ENCODE measurements around the gene IKZF3. TPM values are rescaled to one million over a fixed set of nuclear protein-coding genes. Genes with fewer than 3 reads are reported as not detected.

Gene IKZF3
- total and polyA plus RNA-seq, 4 donors = 0.03 to 2.8 (median 1.2) TPM

DNA sequence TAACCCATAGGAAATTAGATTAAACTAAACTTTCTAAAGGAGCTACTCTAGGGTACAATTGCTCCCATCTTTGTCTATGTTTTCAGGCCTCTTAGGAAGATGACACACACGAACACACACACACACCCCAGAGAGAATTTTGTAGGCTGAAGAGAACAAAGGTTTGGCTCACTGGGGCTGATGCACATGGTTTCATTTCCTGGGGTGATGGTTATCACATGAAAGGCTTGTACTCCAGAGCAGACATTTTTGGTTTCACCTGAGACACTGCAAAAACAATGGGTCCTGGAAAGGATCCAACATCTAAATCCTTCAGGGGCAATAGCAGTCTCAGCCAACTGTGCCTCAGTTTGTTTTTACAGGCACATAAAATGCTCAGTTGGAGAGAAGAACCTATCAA is 63.6 kb downstream of the IKZF3 start:
- H3K4me3 ChIP-seq (ENCODE audit: low read length in 2 of 2) = no peak overlapping the region
- no peaks in the 10 kb centered on the region for H3K27me3 ChIP-seq (ENCODE audit: control insufficient read depth in 1 of 2, insufficient read depth in 2 of 2, low read length in 1 of 2)
- WGBS, 2 donors = 60 to 64% methylated on average over 1 of the region's 1 CpG
- DNase-seq (no peak), ATAC-seq (ENCODE audit: low FRiP score) (no peak)
- no peaks in the 10 kb centered on the region for H3K36me3 ChIP-seq (ENCODE audit: control insufficient read depth in 1 of 2, insufficient read depth in 2 of 2, low read length in 1 of 2)
- intact Hi-C loops (cut with DNase I) = no loop called here
- no peaks in the 10 kb centered on the region for H3K9me3 ChIP-seq (ENCODE audit: control insufficient read depth, low read length)
- no peaks in the 10 kb centered on the region for H3K4me1 ChIP-seq (ENCODE audit: control insufficient read depth in 1 of 2, insufficient read depth in 2 of 2, low read length in 2 of 2)
- H3K27ac ChIP-seq (ENCODE audit: low read depth in 1 of 2, low read length in 2 of 2) = no peak overlapping the region

DNA sequence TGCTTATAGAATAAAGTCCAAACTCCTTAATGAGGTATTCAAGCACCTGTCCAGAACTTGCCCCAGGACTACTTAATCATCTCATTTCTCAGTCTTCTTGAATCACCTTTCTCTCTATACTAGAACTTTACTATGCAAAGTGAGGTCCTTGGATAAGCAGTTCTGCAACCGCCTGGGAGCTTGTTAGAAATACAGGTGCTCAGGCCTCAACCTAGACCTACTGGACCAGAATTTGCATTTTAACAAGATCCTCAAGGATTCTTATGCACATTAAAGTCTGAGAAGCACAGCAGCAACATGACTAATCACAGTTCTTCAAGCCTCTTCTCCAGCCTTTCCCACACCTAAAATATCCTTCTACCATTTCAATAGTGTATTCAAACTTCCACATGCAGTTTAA is 64.7 kb downstream of the IKZF3 start:
- Histone ChIP-seq H3K9me3 (ENCODE audit: control insufficient read depth, low read length) (no peaks in the 10 kb centered on the region), H3K4me1 (ENCODE audit: control insufficient read depth in 1 of 2, insufficient read depth in 2 of 2, low read length in 2 of 2) (no peaks in the 10 kb centered on the region), H3K27ac (ENCODE audit: low read depth in 1 of 2, low read length in 2 of 2) (no peak overlapping the region), H3K27me3 (ENCODE audit: control insufficient read depth in 1 of 2, insufficient read depth in 2 of 2, low read length in 1 of 2) (no peaks in the 10 kb centered on the region), H3K4me3 (ENCODE audit: low read length in 2 of 2) (no peak overlapping the region), H3K36me3 (ENCODE audit: control insufficient read depth in 1 of 2, insufficient read depth in 2 of 2, low read length in 1 of 2) (no peaks in the 10 kb centered on the region)
- intact Hi-C loops (cut with DNase I) = no loop called here
- 80 to 83% methylated on average over 1 of the region's 1 CpG for WGBS, 2 donors
- ATAC-seq (ENCODE audit: low FRiP score) = no peak
- DNase-seq = no peak

DNA sequence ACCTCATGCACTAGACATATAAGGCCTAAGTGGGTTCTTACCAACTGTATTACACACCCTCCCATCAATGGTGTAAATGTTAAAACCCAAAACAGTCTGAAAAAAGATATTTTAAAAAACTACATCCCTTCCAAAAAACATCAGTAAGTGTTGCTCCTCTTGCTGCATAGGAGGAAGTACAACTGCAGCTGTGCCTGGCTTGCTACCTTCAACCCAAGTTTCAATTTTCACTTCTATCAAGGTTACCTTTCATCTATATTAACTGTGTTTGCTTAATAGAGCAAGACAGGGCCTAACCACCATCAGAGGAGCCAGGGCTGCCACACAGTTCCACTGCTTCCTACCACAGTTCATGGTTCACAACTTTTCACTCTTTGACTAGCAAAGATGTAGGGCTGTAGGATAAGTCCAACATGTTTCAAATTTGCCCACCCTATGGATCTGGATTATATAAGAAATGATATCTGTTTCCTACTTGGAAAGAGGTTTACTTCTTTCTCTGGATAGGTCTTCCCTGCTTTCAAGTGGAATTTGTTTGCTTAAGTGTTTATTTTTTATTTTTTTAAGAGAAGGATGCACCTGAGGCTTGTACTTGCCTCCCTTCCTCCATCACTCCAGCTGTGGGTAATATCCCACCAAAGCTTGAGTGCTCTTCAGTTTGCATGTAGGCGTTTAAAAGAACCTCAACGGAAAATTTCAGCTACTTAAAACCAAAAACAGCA is 69.7 kb downstream of the IKZF3 start:
- Histone ChIP-seq H3K27ac (ENCODE audit: low read depth in 1 of 2, low read length in 2 of 2) (no peak overlapping the region), H3K9me3 (ENCODE audit: control insufficient read depth, low read length) (no peaks in the 10 kb centered on the region), H3K4me1 (ENCODE audit: control insufficient read depth in 1 of 2, insufficient read depth in 2 of 2, low read length in 2 of 2) (no peaks in the 10 kb centered on the region), H3K27me3 (ENCODE audit: control insufficient read depth in 1 of 2, insufficient read depth in 2 of 2, low read length in 1 of 2) (no peaks in the 10 kb centered on the region), H3K36me3 (ENCODE audit: control insufficient read depth in 1 of 2, insufficient read depth in 2 of 2, low read length in 1 of 2) (no peaks in the 10 kb centered on the region), H3K4me3 (ENCODE audit: low read length in 2 of 2) (no peak overlapping the region)
- ATAC-seq (ENCODE audit: low FRiP score) = no peak
- no peak for DNase-seq
- WGBS, 2 donors = 89 to 91% methylated on average over 2 of the region's 2 CpGs
- intact Hi-C loops (cut with DNase I) = no loop called here

DNA sequence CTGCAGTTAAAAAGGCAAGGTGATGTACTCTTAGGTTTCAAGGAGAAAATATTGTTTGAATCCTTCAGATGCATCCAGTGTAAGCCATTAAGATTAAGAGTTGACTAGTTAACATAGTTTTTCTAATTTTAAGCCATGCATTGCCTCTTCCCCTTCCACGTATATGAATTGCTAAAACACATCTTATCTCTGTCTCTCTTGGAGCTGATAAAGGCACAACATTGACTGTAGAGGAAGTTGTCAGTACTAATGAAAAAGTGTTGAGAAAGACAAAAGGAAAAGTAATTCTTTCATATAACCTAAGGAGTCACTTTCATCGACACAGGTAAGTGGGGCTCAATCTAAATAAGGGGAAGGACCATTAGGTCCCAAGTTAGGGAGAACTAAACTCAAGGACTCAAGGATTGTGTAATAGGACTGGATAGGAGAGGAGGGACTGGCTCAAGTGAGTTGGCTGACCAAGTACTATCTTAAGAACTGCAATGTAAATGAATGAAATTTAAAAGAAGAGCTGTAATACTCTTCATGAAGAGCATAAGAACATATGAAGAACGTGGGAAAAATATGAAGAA is 70.7 kb downstream of the IKZF3 start:
- no peaks in the 10 kb centered on the region for H3K36me3 ChIP-seq (ENCODE audit: control insufficient read depth in 1 of 2, insufficient read depth in 2 of 2, low read length in 1 of 2)
- no peaks in the 10 kb centered on the region for H3K9me3 ChIP-seq (ENCODE audit: control insufficient read depth, low read length)
- no peaks in the 10 kb centered on the region for H3K27me3 ChIP-seq (ENCODE audit: control insufficient read depth in 1 of 2, insufficient read depth in 2 of 2, low read length in 1 of 2)
- intact Hi-C loops (cut with DNase I) = no loop called here
- no peak for ATAC-seq (ENCODE audit: low FRiP score)
- WGBS, 2 donors = 62 to 65% methylated on average over 3 of the region's 3 CpGs
- H3K4me3 ChIP-seq (ENCODE audit: low read length in 2 of 2) = no peak overlapping the region
- no peak overlapping the region for H3K27ac ChIP-seq (ENCODE audit: low read depth in 1 of 2, low read length in 2 of 2)
- no peak for DNase-seq
- H3K4me1 ChIP-seq (ENCODE audit: control insufficient read depth in 1 of 2, insufficient read depth in 2 of 2, low read length in 2 of 2) = no peaks in the 10 kb centered on the region

DNA sequence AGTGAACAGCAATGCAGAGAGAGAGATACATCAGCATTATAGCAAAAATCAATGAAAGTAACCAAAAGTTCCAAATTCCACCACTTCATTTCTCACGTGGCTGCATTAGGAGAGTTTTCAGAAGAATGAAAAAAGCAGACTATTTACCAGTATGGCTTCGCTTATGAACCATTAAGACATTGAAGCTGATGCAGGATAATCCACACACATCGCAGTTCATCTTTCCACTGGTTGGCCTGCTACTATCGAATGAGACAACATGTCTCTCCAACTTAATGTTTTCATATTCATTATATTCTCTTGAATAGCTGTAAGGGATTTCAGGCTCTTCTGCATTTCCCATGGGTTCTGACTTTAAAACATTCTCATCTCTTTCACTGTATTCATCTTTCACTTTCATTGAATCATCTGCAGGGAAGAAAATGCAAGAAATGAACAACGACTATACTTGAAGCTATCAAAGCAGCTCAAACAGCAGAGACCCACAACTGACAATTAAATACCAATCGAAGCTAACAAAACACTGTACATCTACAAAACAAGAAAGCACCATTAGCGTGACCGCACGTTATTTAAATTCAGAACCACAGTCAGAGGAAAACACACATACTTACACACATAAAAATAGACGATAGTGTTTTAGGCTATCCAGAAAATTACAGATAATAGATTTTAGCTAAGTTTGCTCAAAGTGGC is 71.4 kb downstream of the IKZF3 start:
- WGBS, 2 donors = 81 to 84% methylated on average over 10 of the region's 10 CpGs
- Histone ChIP-seq H3K36me3 (ENCODE audit: control insufficient read depth in 1 of 2, insufficient read depth in 2 of 2, low read length in 1 of 2) (no peaks in the 10 kb centered on the region), H3K4me3 (ENCODE audit: low read length in 2 of 2) (no peak overlapping the region), H3K9me3 (ENCODE audit: control insufficient read depth, low read length) (no peaks in the 10 kb centered on the region), H3K27me3 (ENCODE audit: control insufficient read depth in 1 of 2, insufficient read depth in 2 of 2, low read length in 1 of 2) (no peaks in the 10 kb centered on the region), H3K4me1 (ENCODE audit: control insufficient read depth in 1 of 2, insufficient read depth in 2 of 2, low read length in 2 of 2) (no peaks in the 10 kb centered on the region), H3K27ac (ENCODE audit: low read depth in 1 of 2, low read length in 2 of 2) (no peak overlapping the region)
- ATAC-seq (ENCODE audit: low FRiP score) (no peak), DNase-seq (no peak)
- intact Hi-C loops (cut with DNase I) = no loop called here

DNA sequence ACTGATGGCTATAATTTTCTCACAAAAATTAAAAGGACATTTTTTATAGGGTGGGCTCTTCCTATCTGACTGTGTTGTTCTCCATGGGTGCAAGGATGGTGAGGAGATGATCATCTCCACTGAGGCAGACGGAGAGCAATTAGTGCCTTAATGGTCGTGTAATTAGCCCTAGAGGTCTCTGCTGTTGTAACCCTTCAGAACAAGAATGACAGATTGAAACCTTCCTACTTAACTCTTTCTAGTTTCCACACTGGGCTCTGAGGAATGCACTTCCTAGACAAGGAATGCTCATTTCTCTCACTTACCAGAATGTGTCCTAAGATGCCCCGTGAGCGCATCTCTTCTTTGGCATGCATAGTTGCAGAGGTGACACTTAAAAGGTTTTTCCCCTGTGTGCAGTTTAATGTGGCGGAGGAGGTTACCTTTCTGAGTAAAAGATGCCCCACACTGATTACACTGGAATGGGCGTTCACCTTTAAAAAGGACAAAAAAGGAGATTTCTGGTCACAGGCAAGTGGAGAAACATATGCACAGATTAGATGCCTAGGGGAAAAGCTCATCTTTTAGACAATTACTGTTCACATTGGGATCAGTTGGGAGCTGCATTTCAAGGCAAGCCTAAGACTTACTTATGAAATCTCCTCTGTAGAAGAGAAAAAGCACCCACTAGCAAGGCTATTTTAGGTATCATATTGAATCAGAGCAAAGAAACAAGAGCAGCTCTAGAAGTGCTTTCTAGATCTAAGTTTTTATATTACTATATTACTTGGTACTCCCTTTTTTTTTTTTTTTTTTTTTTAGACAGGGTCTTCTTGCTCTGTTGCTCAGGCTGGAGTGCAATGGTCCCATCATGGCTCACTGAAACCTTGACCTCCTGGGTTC is 72.8 kb downstream of the IKZF3 start:
- Histone ChIP-seq H3K27me3 (ENCODE audit: control insufficient read depth in 1 of 2, insufficient read depth in 2 of 2, low read length in 1 of 2) (no peaks in the 10 kb centered on the region), H3K4me1 (ENCODE audit: control insufficient read depth in 1 of 2, insufficient read depth in 2 of 2, low read length in 2 of 2) (no peaks in the 10 kb centered on the region), H3K4me3 (ENCODE audit: low read length in 2 of 2) (no peak overlapping the region), H3K27ac (ENCODE audit: low read depth in 1 of 2, low read length in 2 of 2) (no peak overlapping the region), H3K36me3 (ENCODE audit: control insufficient read depth in 1 of 2, insufficient read depth in 2 of 2, low read length in 1 of 2) (no peaks in the 10 kb centered on the region), H3K9me3 (ENCODE audit: control insufficient read depth, low read length) (no peaks in the 10 kb centered on the region)
- ATAC-seq (ENCODE audit: low FRiP score) (no peak), DNase-seq (no peak)
- intact Hi-C loops (cut with DNase I) = no loop called here
- WGBS, 2 donors = 60 to 63% methylated on average over 6 of the region's 6 CpGs

DNA sequence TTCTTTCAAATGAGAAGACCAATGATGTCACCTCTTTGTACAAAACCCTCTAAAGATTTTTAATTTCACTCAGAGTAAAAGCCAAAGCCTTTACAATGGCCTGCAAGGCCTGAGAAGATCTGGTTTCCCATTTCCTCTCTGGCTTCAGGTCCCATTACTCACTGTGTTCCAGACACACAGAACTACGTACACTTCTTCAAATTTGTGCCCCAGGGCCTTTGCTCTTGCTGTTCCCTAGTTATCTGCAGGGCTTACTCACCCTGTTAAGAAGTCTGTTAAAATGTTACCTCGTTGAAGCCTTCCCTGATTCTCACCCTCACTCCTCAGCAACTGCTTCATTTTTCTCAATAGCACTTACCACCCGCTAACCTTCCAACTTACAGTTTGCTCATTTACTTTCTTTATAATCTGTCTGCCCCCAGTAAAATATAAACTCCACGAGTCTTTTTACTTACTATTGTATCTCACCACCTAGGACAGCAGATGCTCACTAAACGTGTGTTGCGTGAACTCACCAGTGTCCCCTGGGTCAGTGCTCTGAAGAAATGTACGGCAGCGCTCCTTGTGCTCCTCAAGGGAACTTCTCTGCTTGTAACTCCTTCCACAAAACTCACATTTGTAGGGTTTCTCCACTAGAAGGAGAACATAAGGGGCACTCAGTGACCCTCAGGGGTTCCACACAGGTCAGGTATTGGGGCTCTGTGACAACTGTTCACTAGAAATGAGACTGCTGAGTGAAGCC is 76.2 kb downstream of the IKZF3 start:
- Histone ChIP-seq H3K4me1 (ENCODE audit: control insufficient read depth in 1 of 2, insufficient read depth in 2 of 2, low read length in 2 of 2) (no peaks in the 10 kb centered on the region), H3K36me3 (ENCODE audit: control insufficient read depth in 1 of 2, insufficient read depth in 2 of 2, low read length in 1 of 2) (no peaks in the 10 kb centered on the region), H3K4me3 (ENCODE audit: low read length in 2 of 2) (no peak overlapping the region), H3K27me3 (ENCODE audit: control insufficient read depth in 1 of 2, insufficient read depth in 2 of 2, low read length in 1 of 2) (no peaks in the 10 kb centered on the region), H3K9me3 (ENCODE audit: control insufficient read depth, low read length) (no peaks in the 10 kb centered on the region), H3K27ac (ENCODE audit: low read depth in 1 of 2, low read length in 2 of 2) (no peak overlapping the region)
- WGBS, 2 donors = 84 to 85% methylated on average over 8 of the region's 8 CpGs
- intact Hi-C loops (cut with DNase I) = loop anchor here in 1 of 2 donors (10.0 kb wide), 1 partner anchor 63 kb away; no protein-coding TSS in a partner anchor
- DNase-seq = no peak
- ATAC-seq (ENCODE audit: low FRiP score) = no peak

DNA sequence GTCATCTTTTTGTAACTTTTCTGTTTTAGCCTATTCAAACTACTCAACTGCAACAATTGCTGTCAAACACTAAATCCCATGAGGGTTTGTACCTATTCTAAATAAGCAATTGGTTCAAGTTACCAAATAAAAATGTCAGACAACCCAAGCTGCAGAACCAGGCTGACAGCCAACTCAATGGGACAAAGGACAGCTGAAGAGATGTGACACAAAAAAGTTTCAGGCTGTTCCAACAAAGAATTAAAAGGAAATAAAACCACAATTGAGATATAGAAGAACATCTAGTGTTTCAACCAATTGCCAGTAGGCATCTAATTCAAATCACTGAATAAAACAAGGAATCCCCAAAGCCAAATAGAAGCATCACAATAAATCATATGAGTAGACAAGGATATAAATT is 77.1 kb downstream of the IKZF3 start:
- DNase-seq (no peak), ATAC-seq (ENCODE audit: low FRiP score) (no peak)
- H3K27ac ChIP-seq (ENCODE audit: low read depth in 1 of 2, low read length in 2 of 2) = no peak overlapping the region
- no peak overlapping the region for H3K4me3 ChIP-seq (ENCODE audit: low read length in 2 of 2)
- intact Hi-C loops (cut with DNase I) = loop anchor here in 1 of 2 donors (10.0 kb wide), 1 partner anchor 62 kb away; no protein-coding TSS in a partner anchor
- H3K9me3 ChIP-seq (ENCODE audit: control insufficient read depth, low read length) = no peaks in the 10 kb centered on the region
- peaks cover 0 to 2% of the 10 kb centered on the region in 2 donors for H3K4me1 ChIP-seq (ENCODE audit: control insufficient read depth in 1 of 2, insufficient read depth in 2 of 2, low read length in 2 of 2)
- no peaks in the 10 kb centered on the region for H3K36me3 ChIP-seq (ENCODE audit: control insufficient read depth in 1 of 2, insufficient read depth in 2 of 2, low read length in 1 of 2)
- no peaks in the 10 kb centered on the region for H3K27me3 ChIP-seq (ENCODE audit: control insufficient read depth in 1 of 2, insufficient read depth in 2 of 2, low read length in 1 of 2)
